NCI-H526 treated with DMSO at 0.1 percent for 48 hours (cell line): Measurements from ENCODE around the gene DFFA.
"Not testable (repeated sequence)": the region's sequence is repeated elsewhere in the genome, so short reads cannot be mapped to it uniquely, and the experiment has no call there.

Experiments
- DNase-seq: peaks from one replicate; lab custom pipeline; 2025; lab: John Stamatoyannopoulos, UW

The DFFA gene

GRCh38 chr1:10506046-10506676, 33.8 kb upstream of the DFFA start:
- DNase-seq: not testable (repeated sequence)

DNA sequence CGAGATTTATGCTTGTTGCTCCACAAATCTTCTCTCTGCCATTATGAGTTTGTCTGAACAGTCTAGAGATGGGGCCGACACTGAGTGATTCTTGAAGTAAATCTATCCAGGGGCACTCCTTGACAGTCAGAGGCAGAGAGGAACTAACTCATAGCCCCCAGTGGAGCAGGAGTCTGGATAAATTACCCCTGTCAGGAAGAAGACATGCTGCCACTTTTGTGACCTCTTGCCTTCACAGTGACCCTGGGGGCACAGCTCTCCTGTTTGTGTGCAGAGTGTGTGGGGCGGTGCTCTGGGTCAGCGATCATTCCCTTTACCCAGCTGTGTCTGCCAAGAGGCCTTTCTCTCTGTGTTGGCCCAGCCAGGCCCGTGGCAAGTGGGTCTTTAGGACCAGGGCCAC, 31.9 kb upstream of the DFFA start:
- no peak for DNase-seq

DNA sequence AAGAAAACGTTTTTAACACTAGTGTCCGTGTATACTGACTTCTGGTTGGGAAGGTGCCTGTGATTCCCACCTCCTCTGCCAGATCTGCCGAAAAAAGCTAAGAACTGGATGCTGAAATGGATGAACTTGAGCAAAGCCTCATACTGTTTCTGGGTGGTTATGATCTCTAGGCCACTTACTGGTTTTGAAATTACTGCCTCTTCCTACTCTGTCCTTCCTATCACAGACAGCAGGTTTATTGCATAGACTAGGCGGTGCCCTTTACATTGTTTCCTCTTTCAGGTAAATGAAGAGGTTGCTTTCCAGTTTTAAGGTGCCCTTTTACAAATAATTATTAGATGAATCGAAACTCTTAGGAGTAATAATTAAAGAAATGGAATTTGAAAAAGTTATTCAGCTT, 29.9 kb upstream of the DFFA start:
- no peak for DNase-seq

DNA sequence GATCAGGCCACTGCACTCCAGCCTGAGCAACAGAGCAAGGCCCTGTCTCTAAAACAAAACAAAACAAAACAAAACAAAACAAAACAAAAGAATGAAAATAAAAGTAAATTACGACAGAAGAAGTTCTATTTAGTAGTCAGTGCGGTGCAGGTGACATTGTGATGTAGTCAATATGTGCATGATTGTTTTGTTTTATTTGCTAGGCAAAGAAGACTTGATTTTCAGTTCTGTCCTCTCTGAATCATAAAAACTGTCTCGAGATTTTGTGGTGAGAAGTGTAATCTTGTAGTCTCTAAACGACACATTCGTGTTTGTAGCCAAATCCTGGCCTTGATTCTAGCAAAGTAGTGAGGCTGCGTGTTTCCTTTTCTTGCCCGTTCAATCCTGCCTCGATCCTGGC, 25.9 kb upstream of the DFFA start:
- no peak for DNase-seq

DNA sequence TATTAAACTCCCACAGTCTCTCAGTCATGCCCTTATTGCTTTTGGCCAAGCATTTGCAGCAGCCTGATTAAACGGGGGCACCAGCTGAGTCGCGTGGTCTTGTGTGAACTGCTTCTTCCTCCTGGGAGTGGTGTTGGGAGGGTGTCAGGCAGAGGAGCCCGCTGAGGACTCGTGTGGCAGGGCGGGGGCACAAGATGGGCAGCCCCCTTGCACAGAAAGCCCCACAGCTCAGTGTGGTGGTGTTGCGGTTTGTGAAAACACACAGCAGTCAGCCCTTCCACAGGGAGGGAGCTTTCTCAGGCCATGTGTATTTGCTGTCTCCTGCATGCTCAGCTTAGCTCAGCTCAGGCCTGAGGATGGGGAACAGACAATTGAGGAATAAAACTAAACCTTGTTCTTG, 24.8 kb upstream of the DFFA start:
- no peak for DNase-seq

GRCh38 chr1:10495952-10496351, 23.6 kb upstream of the DFFA start:
- no peak for DNase-seq

GRCh38 chr1:10495475-10495817, 23.1 kb upstream of the DFFA start:
- DNase-seq: no peak

GRCh38 chr1:10494754-10495474, 22.6 kb upstream of the DFFA start:
- DNase-seq: peak; percentile 21

GRCh38 chr1:10494418-10494753, 22.1 kb upstream of the DFFA start:
- DNase-seq: no peak

GRCh38 chr1:10490286-10490970, 18.1 kb upstream of the DFFA start:
- no peak for DNase-seq

- no peak for DNase-seq
These were observed 17.1 kb upstream of the DFFA start for GRCh38 chr1:10489291-10490055.

DNA sequence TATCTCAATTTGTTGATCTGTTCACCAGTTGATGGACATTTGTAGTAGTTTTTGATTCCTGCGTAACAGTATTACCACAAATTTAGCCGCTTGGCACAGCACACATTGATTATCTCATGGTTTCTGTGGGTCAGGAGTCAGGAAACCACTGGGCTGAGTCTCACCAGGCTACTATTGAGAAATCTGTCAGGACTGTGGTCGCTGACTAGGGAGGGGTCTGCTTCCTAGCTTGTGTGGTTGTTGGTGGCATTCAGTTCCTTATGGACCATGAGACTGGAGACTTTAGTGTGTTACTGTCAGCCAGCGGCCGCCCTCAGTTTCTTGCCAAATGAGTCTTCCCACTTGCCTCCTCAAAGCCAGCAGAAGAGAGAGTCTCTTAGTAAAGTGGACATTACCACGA, 12.2 kb upstream of the DFFA start:
- DNase-seq: no peak

DNA sequence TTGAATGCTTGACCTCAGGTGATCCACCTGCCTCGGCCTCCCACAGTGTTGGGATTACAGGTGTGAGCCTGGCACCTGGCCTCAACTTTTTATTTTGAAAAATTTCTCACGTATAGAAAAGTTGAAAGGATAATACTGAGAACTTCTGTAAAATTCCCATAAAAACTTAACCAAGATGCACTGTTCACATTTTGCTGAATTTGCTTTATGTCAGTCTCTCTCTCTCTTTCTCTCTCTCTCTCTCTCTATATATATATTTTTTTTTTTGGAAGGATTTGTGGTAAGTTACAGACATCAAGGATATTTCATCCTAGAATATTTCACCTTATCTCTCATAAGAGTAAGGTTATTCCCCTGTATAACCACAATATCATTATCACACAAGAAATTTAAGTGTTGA, 8.3 kb upstream of the DFFA start:
- no peak for DNase-seq

DNA sequence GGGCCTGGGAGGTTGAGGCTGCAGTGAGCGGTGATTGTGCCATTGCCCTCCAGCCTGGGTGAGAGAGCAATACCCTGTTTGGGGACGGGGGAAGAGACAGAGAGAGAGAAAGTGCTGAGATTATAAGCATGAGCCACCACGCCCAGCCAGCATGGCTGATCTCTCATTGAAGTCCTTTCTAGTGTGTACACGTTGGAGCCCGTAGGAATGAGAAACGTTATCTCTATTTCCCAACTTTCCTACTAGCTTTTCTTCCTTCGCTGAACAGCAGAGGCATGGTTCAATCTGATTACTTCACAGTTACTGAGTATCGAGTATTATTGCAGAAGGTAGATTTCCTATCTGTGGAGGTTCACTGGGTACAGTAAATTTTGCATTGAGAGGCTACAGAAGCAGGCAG, 7.0 kb upstream of the DFFA start:
- DNase-seq: no peak

- DNase-seq: no peak
These were observed 3.2 kb upstream of the DFFA start for GRCh38 chr1:10475510-10475909.

- peak; percentile 61 for DNase-seq
These were observed 2.5 kb upstream of the DFFA start, which contains the start of gene PEX14 for GRCh38 chr1:10474613-10475507. Gene PEX14 (plus strand): TSS chr1:10474950. CDS start chr1:10474967, 17 bp downstream.

- not testable (repeated sequence) for DNase-seq
These were observed 1.9 kb upstream of the DFFA start for GRCh38 chr1:10474309-10474612.

GRCh38 chr1:10473145-10473765, 926 bp upstream of the DFFA start:
- DNase-seq: no peak

DNA sequence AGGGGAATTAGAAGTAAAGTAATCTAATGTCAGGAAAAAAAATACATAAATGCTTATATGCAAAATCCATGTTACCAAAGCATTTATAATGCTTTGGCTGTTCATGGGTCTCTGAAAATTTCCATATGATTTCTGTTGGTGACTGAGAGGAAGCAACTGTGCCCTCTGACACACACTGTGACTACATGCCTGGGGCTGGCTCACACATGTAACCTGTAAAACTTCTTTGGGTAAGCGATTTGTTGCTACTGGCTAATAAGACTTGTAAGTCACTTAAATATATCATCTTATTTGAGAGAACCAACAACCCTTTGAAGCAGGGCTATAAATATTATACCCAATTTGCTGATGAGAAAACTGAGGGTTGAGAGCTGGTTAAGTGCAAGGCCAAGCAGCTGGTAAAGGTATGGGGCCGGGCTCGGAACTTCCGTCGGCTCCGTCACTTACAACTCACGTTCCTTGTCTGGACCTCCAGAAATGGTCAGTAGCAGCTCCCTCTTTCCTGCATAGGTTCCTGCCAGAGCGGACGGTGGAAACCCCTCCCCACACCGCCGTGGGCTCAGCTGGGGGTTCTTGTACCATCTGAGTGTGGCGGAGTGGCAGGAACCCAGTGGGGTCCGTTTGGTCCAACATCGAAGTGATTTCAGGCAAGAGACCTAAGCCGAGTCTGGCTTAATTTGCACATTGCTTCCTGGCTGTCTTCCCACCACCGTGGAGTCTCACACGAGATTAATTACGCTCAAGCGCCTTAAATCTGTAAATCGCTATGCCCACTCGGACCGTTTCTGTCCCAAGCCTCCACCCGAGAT, 714 bp downstream of the DFFA start:
- DNase-seq: no peak

GRCh38 chr1:10470043-10470442, 2.3 kb downstream of the DFFA start:
- DNase-seq: no peak

DNA sequence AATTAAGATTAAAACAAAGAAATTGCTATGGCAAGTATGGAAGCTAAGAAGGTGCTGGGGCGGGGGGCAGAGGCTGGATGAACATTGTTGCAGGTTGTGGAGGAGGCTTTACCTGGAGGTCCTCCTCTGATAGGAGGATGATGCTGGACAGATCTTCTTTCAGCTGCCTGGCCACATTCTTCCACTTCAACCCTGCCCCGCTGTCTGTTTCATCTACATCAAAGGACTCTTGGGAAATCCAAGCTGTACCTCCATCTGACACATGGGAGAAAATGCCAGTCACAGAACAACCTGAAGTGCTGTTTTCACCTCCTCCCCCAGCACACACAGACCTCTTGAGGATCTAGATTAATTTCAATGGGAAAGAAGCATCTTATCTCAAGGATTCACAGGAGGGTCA, 5.3 kb downstream of the DFFA start:
- no peak for DNase-seq
